Right lobe of liver (tissue), 6 donors: ENCODE measurements around the gene ADARB2. TPM values are rescaled to one million over a fixed set of nuclear protein-coding genes. Genes with fewer than 3 reads are reported as not detected.

ENCODE experiments used
- ATAC-seq, 4 donors: fragments of 200-7000 bp; cut with Tn5 transposase; one replicate each; pipeline ENCODE4 v1.9.1; 2020; ENCODE audit warnings: mild to moderate bottlenecking in 4 of 4, moderate library complexity in 4 of 4
- DNase-seq, 3 donors: peaks; one replicate each; pipeline ENCODE4 v3.0.0-alpha.2; 2020
- H3K27ac ChIP-seq, 3 donors: fragments of 200-600 bp; one replicate each; pipeline ENCODE4 v1.8.0; 2022
- H3K27me3 ChIP-seq, 2 donors: fragments of 200-600 bp; one replicate each; pipeline ENCODE4 v1.8.0; 2022
- H3K36me3 ChIP-seq, 4 donors: fragments of 200-600 bp; sonication (generic) in 1 of 4; one replicate each; pipeline versions ENCODE4 v1.5.1 to v1.8.0; 2017 to 2022; ENCODE audit warnings: control low read depth in 1 of 4
- H3K4me1 ChIP-seq, 4 donors: fragments of 200-600 bp; sonication (generic) in 1 of 4; one replicate each; pipeline versions ENCODE4 v1.5.1 to v1.8.0; 2017 to 2022; ENCODE audit warnings: control low read depth in 1 of 4
- H3K4me3 ChIP-seq, 3 donors: fragments of 200-600 bp; one replicate each; pipeline ENCODE4 v1.8.0; 2022
- H3K9me3 ChIP-seq, 4 donors: fragments of 200-600 bp; sonication (generic) in 1 of 4; one replicate each; pipeline versions ENCODE4 v1.5.1 to v1.8.0; 2017 to 2022; ENCODE audit warnings: control low read depth in 1 of 4
- POLR2A ChIP-seq: fragments of 450-650 bp; IDR thresholded peaks from one replicate; pipeline ENCODE4 v1.6.1; 2017; ENCODE audit warnings: antibody characterized with exemption, mild to moderate bottlenecking
- WGBS: methylation state at CpG from one replicate; pipeline ENCODE4 v1.1.6; 2018; ENCODE audit warnings: low coverage, low lambda C conversion rate; ENCODE audit not compliant: insufficient coverage; ENCODE audit errors: missing lambda C conversion rate; 5-methylcytosine and 5-hydroxymethylcytosine counted together
- intact Hi-C, 2 donors: fragments of 100-400 bp; cut with DNase I; formaldehyde crosslinking; loops; one replicate each; pipeline versions ENCODE4 v1.11.2 to v1.14.1; 2022
- total RNA-seq, 6 experiments: library from RNA; depleted of rRNA in 2 of 6; stranded (reverse); fragments of >200 nt in 2 of 6; fragmentation: NEBNext Ultra II Directional in 3 of 6; extraction: Animal tissue kit (Norgen Biotek cat#: 25700) in 3 of 6; gene quantifications; one replicate each; pipeline versions ENCODE4 v1.1.0 to v1.2.4, GENCODE V29; 2016 to 2023
- TF ChIP-seq, protein P1 (sequence below), 4 donors: fragments of 200-600 bp in 3 of 4; fragments of 450-650 bp in 1 of 4; IDR thresholded peaks; one replicate each; pipeline versions ENCODE4 v1.5.1 to v1.8.0; 2016 to 2022; ENCODE audit warnings: antibody characterized with exemption in 4 of 4, mild to moderate bottlenecking in 2 of 4
- donor health status: DM: no; HTN: yes; CAD: no.
- donor health status: DM: no; HTN: no; CAD: no.
- donor health status: DM: no; HTN: no; CAD: no.
- donor health status: DM: no; HTN: yes; CAD: no.
- donor health status: DM: no; HTN: yes; CAD: no.

ADARB2 gene
- total RNA-seq, 6 experiments from 2014 or later = 0.07 to 0.68 (median 0.42) TPM

DNA sequence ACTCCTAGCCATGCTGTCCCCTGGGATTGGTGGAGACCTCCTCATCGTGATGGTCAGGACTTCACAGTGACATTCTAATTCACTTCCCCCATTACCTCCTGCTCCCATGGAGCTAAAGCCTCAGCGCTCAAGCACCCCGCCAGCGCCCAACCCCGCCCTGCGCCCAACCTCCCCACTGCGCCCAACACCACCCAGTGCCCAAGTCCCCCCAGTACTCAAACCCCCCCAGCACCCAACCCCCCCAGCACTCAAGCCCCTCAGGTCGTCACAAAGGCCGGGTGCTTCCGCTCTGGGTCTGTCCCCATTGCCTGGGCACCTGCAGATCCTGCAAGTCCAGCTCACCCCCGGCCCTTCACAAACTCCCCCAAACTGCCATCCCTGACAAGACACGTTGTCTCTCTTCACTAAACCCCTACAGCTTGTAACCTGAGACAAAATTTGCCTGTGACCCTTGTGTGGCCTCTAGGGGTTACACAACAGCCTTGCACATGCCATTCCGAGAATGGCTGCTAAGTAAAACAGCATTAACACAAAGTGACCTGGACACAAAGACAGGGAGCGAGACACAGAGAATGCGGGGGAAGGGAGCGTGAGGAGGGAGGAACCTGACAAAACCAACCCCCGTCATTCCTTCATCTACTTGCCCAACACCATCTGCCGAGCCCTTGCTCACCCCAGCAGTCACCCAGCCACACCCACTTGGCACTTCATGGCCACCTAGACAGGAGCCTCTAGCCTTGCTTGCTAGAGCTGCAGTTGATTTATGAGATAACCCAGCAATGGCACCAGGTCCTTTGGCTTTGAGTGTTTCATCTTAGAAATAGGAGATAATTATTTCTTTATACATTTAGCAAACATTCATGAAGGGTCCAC is 107.8 kb downstream of the ADARB2 start:
- DNase-seq (no peak), ATAC-seq (no peak)
- WGBS = 53% methylated on average over 18 of the region's 18 CpGs

DNA sequence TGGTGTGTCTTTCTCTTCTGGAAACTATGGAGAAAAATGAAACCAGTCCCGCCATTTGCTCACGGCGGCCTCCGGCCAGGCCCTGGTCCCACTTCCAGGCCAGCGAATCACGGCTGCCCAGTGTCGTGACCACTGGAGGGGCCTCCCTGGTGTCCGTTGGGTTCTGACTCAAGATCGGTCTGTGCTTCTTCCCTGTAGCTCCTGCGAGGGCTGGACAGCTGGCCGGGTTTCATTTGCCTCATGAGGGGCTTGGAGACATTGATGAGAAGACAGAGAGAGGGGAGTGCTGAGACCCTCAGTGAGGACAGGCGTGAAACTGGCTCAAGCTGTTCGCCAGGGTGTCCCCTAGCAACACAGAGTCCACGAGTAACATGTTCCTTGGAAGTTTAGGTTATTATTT is 108.6 kb downstream of the ADARB2 start:
- no peaks in the 10 kb centered on the region for H3K9me3 ChIP-seq
- H3K4me1 ChIP-seq = no peaks in the 10 kb centered on the region
- TF ChIP-seq, protein P1, sequence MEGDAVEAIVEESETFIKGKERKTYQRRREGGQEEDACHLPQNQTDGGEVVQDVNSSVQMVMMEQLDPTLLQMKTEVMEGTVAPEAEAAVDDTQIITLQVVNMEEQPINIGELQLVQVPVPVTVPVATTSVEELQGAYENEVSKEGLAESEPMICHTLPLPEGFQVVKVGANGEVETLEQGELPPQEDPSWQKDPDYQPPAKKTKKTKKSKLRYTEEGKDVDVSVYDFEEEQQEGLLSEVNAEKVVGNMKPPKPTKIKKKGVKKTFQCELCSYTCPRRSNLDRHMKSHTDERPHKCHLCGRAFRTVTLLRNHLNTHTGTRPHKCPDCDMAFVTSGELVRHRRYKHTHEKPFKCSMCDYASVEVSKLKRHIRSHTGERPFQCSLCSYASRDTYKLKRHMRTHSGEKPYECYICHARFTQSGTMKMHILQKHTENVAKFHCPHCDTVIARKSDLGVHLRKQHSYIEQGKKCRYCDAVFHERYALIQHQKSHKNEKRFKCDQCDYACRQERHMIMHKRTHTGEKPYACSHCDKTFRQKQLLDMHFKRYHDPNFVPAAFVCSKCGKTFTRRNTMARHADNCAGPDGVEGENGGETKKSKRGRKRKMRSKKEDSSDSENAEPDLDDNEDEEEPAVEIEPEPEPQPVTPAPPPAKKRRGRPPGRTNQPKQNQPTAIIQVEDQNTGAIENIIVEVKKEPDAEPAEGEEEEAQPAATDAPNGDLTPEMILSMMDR (IDR thresholded peaks at IDR 0.05) = no peak
- TF ChIP-seq POLR2A = no peak
- no peaks in the 10 kb centered on the region for H3K27me3 ChIP-seq
- H3K36me3 ChIP-seq = no peaks in the 10 kb centered on the region
- WGBS = 42% methylated on average over 2 of the region's 14 CpGs
- intact Hi-C loops = no loop called here
- ATAC-seq = no peak
- no peak overlapping the region for H3K4me3 ChIP-seq
- no peak for DNase-seq
- no peak overlapping the region for H3K27ac ChIP-seq

More for the DNA sequence above, 107.8 kb downstream of the ADARB2 start:
- no peak overlapping the region for H3K27ac ChIP-seq
- H3K27me3 ChIP-seq = no peaks in the 10 kb centered on the region
- no peak overlapping the region for H3K4me3 ChIP-seq
- H3K4me1 ChIP-seq = no peaks in the 10 kb centered on the region
- TF ChIP-seq POLR2A = no peak
- TF ChIP-seq, protein P1 (IDR thresholded peaks at IDR 0.05) = no peak
- H3K36me3 ChIP-seq = no peaks in the 10 kb centered on the region
- intact Hi-C loops = no loop called here
- no peaks in the 10 kb centered on the region for H3K9me3 ChIP-seq

DNA sequence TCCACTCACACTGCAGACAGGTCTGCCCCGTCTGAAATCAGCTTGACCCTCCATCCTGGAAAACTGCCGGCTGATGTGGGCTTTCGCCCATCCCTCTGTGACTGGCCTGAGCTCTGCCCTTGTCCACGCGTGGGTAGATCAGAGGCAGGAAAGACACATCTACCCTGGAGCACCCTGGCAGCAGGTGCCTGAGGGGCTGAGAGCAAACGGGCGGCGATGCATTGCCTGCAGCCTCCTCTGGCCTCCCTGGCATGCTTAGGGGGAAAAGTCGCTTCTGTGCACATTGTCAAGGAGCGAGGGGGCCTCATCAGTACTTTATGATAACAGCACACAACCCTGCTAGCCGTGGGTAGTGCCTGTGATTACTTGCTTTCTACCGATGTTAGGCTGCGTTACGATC is 109.4 kb downstream of the ADARB2 start:
- Histone ChIP-seq H3K27ac (no peak overlapping the region), H3K36me3 (no peaks in the 10 kb centered on the region), H3K4me3 (no peak overlapping the region), H3K9me3 (no peaks in the 10 kb centered on the region), H3K27me3 (no peaks in the 10 kb centered on the region), H3K4me1 (no peaks in the 10 kb centered on the region)
- DNase-seq (no peak), ATAC-seq (no peak)
- WGBS = 71% methylated on average over 7 of the region's 14 CpGs
- no peak for TF ChIP-seq POLR2A
- TF ChIP-seq, protein P1 (IDR thresholded peaks at IDR 0.05) = no peak
- intact Hi-C loops = no loop called here

DNA sequence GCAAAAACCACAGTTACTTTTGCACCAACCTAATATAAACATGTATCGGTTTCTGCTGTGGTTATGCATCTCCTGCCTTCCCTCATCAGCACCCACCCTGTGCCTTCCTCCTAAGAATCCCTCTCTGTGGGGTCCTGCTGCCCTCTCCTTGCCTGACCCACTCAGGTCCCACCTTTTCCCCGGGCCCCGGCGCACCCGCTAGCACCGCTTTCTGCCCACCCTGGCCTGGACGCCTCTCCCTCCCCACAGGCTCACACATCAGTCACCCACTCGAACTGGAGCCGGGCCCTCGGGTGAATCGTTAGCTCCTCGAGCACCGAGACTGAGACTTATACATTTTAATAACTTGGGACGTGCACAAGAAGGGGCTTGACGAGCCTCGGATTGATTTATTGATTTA is 110.5 kb downstream of the ADARB2 start:
- H3K27me3 ChIP-seq = no peaks in the 10 kb centered on the region
- no peak for ATAC-seq
- no peak for DNase-seq
- H3K4me3 ChIP-seq = no peak overlapping the region
- H3K4me1 ChIP-seq = no peaks in the 10 kb centered on the region
- no peak overlapping the region for H3K27ac ChIP-seq
- no peaks in the 10 kb centered on the region for H3K36me3 ChIP-seq
- TF ChIP-seq, protein P1 (IDR thresholded peaks at IDR 0.05) = no peak
- no peak for TF ChIP-seq POLR2A
- H3K9me3 ChIP-seq = no peaks in the 10 kb centered on the region
- intact Hi-C loops = no loop called here
- WGBS = 81% methylated on average over 15 of the region's 16 CpGs
